Measurements from ENCODE around the gene LIMCH1. TPM values are rescaled to one million over a fixed set of nuclear protein-coding genes. Genes with fewer than 3 reads are reported as not detected.

LIMCH1 gene
- total RNA-seq, 1 experiment from 2014 or later, result 3.3 TPM

- Mint-ChIP-seq H3K4me3 (no peak overlapping the region), H3K9me3 (no peaks in the 10 kb centered on the region), H3K4me1 (peaks cover under 1 to 3% of the 10 kb centered on the region in 2 experiments; a peak in 1 of 4 replicates), H3K27ac (no peak overlapping the region; a peak in 1 of 7 replicates), H3K27me3 (ENCODE audit: low read depth) (no peaks in the 10 kb centered on the region), H3K36me3 (ENCODE audit: insufficient read depth in 1 of 3, low read depth in 3 of 3) (0 out of 7 replicates have a peak, but pooled peaks cover 0 to 2% (median 0%) of the 10 kb centered on the region in 3 experiments)
- H3K27ac ChIP-seq (ENCODE audit: insufficient read length, low read depth, low read length), result no peak overlapping the region
- H3K23me2 ChIP-seq (ENCODE audit: insufficient read length, low read depth, low read length, poor library complexity, severe bottlenecking), result no peaks in the 10 kb centered on the region
- no peaks in the 10 kb centered on the region for H3K79me2 ChIP-seq (ENCODE audit: insufficient read depth, low read length)
- H3K4ac ChIP-seq (ENCODE audit: low read depth, low read length), result no peak overlapping the region
- no peak overlapping the region for H2BK120ac ChIP-seq (ENCODE audit: low read depth, low read length, poor library complexity, severe bottlenecking)
- H4K8ac ChIP-seq (replicated peaks; ENCODE audit: insufficient read length, low read depth, low read length), result no peak overlapping the region
- no peak overlapping the region for H2AFZ ChIP-seq (ENCODE audit: low read length)
- H3K9me3 ChIP-seq (ENCODE audit: control insufficient read depth, low read depth, low read length), result no peaks in the 10 kb centered on the region
- no peak for TF ChIP-seq CTCF (conservative IDR thresholded peaks at IDR 0.05)
- no peak overlapping the region for H4K91ac ChIP-seq (ENCODE audit: insufficient read length, low read depth, low read length)
- H2BK12ac ChIP-seq (ENCODE audit: insufficient read length, low read depth, low read length), result no peak overlapping the region
- no peak overlapping the region for H3T11ph ChIP-seq (ENCODE audit: low read length)
- no peak overlapping the region for H3K14ac ChIP-seq (ENCODE audit: insufficient read depth, low read length)
- H3K23ac ChIP-seq (ENCODE audit: insufficient read length, low read depth, low read length), result no peak overlapping the region
- no peak overlapping the region for H2BK20ac ChIP-seq (ENCODE audit: low read depth, low read length, poor library complexity, severe bottlenecking)
- no peak overlapping the region for H3K4me2 ChIP-seq (ENCODE audit: insufficient read depth, insufficient read length, low read length)
- H3K9ac ChIP-seq (ENCODE audit: extremely low read depth, insufficient read length, low read length), result no peak overlapping the region
- H3K27me3 ChIP-seq (ENCODE audit: insufficient read depth, low read length), result no peaks in the 10 kb centered on the region
- peaks cover 5% of the 10 kb centered on the region; the same call in 1 of the 2 replicates for H3K4me1 ChIP-seq (ENCODE audit: insufficient read depth, low read length)
- H3K56ac ChIP-seq (ENCODE audit: insufficient read length, low read depth, low read length), result no peak overlapping the region
- no peaks in the 10 kb centered on the region for H4K20me1 ChIP-seq (ENCODE audit: control insufficient read depth, insufficient read depth, insufficient read length)
- H3K18ac ChIP-seq (ENCODE audit: insufficient read length, low read depth, low read length), result no peak overlapping the region
- H3K79me1 ChIP-seq (ENCODE audit: insufficient read depth, low read depth, low read length, poor library complexity, severe bottlenecking), result no peaks in the 10 kb centered on the region
- no peak for DNase-seq
- no peak overlapping the region for H2BK15ac ChIP-seq (ENCODE audit: low read depth, low read length)
- no peak overlapping the region for H4K5ac ChIP-seq (ENCODE audit: insufficient read length, low read depth, low read length)
- WGBS (ENCODE audit: extremely low coverage, insufficient read length, low lambda C conversion rate), result no CpG with 5 or more reads among the region's 2 CpGs
- H2AK5ac ChIP-seq (ENCODE audit: insufficient read length, low read length), result no peak overlapping the region
- H2BK5ac ChIP-seq (ENCODE audit: insufficient read length, low read length), result no peak overlapping the region
Observed at GRCh38 chr4:41572956-41573355, 35.0 kb downstream of the LIMCH1 start.
